ENCODE data around the gene UCN.

DNA sequence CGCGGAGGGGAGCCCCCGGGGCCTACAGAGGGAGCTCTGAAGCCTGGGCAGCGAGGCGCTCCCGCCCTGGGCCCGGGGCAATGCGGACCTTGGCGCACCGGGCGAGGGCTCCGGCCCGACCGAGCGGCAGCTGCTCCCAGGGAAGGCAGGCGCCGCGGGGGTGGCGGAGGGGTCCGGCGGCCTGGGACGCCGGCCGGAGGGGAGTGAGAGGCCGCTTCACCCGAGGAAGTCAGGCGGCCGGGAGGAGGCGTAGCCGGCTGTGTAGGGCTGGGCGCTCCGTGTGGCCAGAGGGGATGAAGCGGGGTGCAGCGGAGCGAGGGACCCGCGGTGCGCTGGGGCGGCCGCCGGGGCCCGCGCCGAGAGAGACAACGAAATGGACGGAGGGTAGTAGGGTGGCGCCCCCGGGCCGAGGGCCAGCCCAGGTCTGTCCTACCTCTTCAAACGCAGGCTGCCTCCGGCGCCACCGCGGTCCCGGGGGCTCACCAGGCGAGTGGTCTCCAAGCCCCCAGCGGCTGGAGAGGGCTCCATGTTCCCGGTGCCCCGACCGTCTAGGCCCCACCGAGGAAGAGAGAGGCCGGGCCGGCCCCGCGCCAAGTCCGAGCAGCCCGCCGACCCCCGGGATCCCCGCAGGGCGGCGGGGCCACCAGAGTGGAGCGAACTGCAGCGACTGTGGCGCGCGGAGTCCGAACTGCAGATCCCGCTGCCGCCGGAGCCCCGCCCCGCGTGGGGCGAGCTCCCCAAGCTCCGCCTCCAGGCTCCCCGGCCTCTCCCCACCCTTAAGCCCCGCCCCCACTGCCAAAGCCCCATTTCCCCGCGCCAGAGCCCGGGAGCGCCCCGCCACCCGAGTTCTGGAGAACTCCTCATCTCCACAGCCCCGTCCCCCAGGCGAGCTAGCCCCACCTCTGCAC lies 45.6 kb downstream of the UCN start, which contains the start of gene SLC30A3:
- TF ChIP-seq TAF1 (IDR thresholded peaks at IDR 0.05; ENCODE audit: borderline replicate concordance, insufficient read depth, low read length) (no peak), SIN3A (IDR thresholded peaks at IDR 0.05; ENCODE audit: borderline replicate concordance, insufficient read depth, low read length) (no peak), POLR2AphosphoS5 (IDR thresholded peaks at IDR 0.05; ENCODE audit: low read depth, low read length) (no peak), FOXP2 (optimal IDR thresholded peaks at IDR 0.05; ENCODE audit: borderline replicate concordance, extremely low read depth, extremely low read length, insufficient read depth) (no peak)
- TF ChIP-seq, protein P1, sequence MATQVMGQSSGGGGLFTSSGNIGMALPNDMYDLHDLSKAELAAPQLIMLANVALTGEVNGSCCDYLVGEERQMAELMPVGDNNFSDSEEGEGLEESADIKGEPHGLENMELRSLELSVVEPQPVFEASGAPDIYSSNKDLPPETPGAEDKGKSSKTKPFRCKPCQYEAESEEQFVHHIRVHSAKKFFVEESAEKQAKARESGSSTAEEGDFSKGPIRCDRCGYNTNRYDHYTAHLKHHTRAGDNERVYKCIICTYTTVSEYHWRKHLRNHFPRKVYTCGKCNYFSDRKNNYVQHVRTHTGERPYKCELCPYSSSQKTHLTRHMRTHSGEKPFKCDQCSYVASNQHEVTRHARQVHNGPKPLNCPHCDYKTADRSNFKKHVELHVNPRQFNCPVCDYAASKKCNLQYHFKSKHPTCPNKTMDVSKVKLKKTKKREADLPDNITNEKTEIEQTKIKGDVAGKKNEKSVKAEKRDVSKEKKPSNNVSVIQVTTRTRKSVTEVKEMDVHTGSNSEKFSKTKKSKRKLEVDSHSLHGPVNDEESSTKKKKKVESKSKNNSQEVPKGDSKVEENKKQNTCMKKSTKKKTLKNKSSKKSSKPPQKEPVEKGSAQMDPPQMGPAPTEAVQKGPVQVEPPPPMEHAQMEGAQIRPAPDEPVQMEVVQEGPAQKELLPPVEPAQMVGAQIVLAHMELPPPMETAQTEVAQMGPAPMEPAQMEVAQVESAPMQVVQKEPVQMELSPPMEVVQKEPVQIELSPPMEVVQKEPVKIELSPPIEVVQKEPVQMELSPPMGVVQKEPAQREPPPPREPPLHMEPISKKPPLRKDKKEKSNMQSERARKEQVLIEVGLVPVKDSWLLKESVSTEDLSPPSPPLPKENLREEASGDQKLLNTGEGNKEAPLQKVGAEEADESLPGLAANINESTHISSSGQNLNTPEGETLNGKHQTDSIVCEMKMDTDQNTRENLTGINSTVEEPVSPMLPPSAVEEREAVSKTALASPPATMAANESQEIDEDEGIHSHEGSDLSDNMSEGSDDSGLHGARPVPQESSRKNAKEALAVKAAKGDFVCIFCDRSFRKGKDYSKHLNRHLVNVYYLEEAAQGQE (IDR thresholded peaks at IDR 0.05; ENCODE audit: insufficient read depth in 1 of 2, low read depth in 2 of 2, low read length in 2 of 2), result no peak
